SU-DHL-6 (cell line): ENCODE results near the gene SMCP.

Source experiments
- EZH2phosphoT487 ChIP-seq: fragments of 200-600 bp; sonication (generic), shearing (Covaris generic); conservative IDR thresholded peaks from 2 replicates; pipeline ENCODE4 v1.6.1; 2018; ENCODE audit warnings: mild to moderate bottlenecking, antibody characterized with exemption, low read length, moderate library complexity, mixed read lengths
- TF ChIP-seq, protein P1 (sequence below): fragments of 200-600 bp; sonication (generic); IDR thresholded peaks from one replicate; pipeline ENCODE4 v1.5.1; 2017; ENCODE audit warnings: antibody characterized with exemption, mild to moderate bottlenecking, low read length, moderate library complexity; ENCODE audit not compliant: insufficient read depth, poor library complexity, severe bottlenecking

DNA sequence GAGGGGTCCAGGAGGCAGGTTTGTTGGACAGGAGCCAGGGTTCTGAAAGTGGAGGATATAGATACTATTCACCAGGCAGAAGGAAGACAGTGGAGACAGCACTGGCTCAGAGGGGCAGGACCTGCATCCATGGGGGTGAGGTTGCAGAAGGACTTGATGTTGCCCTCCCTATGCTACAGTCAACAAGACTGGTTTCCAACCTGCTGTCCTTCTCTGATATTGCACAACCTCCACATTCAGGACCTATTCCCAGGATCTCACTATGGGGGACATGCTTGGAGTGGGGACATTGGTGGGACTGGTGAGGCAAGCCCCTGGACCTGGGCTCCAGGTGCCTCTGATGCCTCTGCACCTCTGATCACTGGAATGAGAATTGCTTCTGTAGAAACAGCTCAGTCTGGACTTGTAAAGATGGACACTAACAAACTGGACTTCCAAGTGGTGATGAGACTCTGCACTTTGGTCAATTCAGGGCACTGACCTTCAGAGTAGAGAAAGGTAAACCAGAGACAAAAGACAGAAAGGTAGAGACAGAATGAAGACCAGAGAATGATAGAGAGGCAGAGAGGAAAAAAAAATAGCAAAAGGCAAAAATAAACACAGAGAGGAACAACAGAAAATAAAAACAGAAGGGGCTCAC lies 1.6 kb downstream of the SMCP start:
- TF ChIP-seq, protein P1, sequence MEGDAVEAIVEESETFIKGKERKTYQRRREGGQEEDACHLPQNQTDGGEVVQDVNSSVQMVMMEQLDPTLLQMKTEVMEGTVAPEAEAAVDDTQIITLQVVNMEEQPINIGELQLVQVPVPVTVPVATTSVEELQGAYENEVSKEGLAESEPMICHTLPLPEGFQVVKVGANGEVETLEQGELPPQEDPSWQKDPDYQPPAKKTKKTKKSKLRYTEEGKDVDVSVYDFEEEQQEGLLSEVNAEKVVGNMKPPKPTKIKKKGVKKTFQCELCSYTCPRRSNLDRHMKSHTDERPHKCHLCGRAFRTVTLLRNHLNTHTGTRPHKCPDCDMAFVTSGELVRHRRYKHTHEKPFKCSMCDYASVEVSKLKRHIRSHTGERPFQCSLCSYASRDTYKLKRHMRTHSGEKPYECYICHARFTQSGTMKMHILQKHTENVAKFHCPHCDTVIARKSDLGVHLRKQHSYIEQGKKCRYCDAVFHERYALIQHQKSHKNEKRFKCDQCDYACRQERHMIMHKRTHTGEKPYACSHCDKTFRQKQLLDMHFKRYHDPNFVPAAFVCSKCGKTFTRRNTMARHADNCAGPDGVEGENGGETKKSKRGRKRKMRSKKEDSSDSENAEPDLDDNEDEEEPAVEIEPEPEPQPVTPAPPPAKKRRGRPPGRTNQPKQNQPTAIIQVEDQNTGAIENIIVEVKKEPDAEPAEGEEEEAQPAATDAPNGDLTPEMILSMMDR: no peak
- TF ChIP-seq EZH2phosphoT487: no peak
